GM10266 (cell line): Measurements from ENCODE around the gene RERE.

Source experiments
- DNase-seq: peaks from one replicate; pipeline ENCODE4 v3.0.0; 2012; ENCODE audit errors: extremely low spot score
- CTCF ChIP-seq: IDR thresholded peaks from 2 replicates; pipeline ENCODE4 v1.5.1; 2012; ENCODE audit warnings: mild to moderate bottlenecking, low read depth; ENCODE audit not compliant: control insufficient read depth, insufficient read depth; ENCODE audit errors: missing control alignments

The RERE gene

GRCh38 chr1:8357329-8358101 is 459.9 kb downstream of the RERE start:
- TF ChIP-seq CTCF, result no peak

GRCh38 chr1:8356256-8357209 is 460.9 kb downstream of the RERE start:
- no peak for DNase-seq
- TF ChIP-seq CTCF, result no peak

More at GRCh38 chr1:8357329-8358101, 459.9 kb downstream of the RERE start:
- DNase-seq, result no peak

GRCh38 chr1:8355439-8356255 is 461.8 kb downstream of the RERE start:
- no peak for TF ChIP-seq CTCF
- DNase-seq, result no peak

GRCh38 chr1:8354038-8354437 is 463.4 kb downstream of the RERE start:
- no peak for DNase-seq
- TF ChIP-seq CTCF, result no peak

- no peak for DNase-seq
- TF ChIP-seq CTCF, result no peak
These were observed 464.3 kb downstream of the RERE start for GRCh38 chr1:8352886-8353785.

- DNase-seq, result no peak
- TF ChIP-seq CTCF, result no peak
These were observed 465.0 kb downstream of the RERE start for GRCh38 chr1:8352471-8352845.
